Tibial artery (tissue), 4 donors: Measurements from ENCODE around the gene NFAT5.
"Not testable (repeated sequence)": the region's sequence is repeated elsewhere in the genome, so short reads cannot be mapped to it uniquely, and the experiment has no call there.

ENCODE experiments used
- DNase-seq, 2 donors: peaks; one replicate each; pipeline ENCODE4 v3.0.0-alpha.2; 2019
- H3K27ac ChIP-seq, 2 donors: fragments of 200-600 bp; sonication (generic) in 1 of 2; 1 replicate in 1 of 2; 2 replicates in 1 of 2; pipeline ENCODE4 v1.5.1; 2018 to 2019; ENCODE audit warnings: mild to moderate bottlenecking in 1 of 2
- H3K27me3 ChIP-seq, 2 donors: fragments of 200-600 bp; sonication (generic) in 1 of 2; one replicate each; pipeline versions ENCODE4 v1.5.1 to v1.6.0; 2016 to 2019
- H3K36me3 ChIP-seq, 3 donors: fragments of 200-600 bp; sonication (generic) in 2 of 3; one replicate each; pipeline ENCODE4 v1.5.1; 2016 to 2019; ENCODE audit warnings: mild to moderate bottlenecking in 2 of 3
- H3K4me1 ChIP-seq, 4 donors: fragments of 200-600 bp; sonication (generic) in 2 of 4; 1 replicate in 3 of 4; 2 replicates in 1 of 4; pipeline ENCODE4 v1.5.1; 2016 to 2019
- H3K4me3 ChIP-seq, 2 donors: fragments of 200-600 bp; sonication (generic) in 1 of 2; 1 replicate in 1 of 2; 2 replicates in 1 of 2; pipeline ENCODE4 v1.5.1; 2018 to 2019; ENCODE audit warnings: mild to moderate bottlenecking in 2 of 2
- H3K9me3 ChIP-seq, 3 donors: fragments of 200-600 bp; sonication (generic) in 1 of 3; one replicate each; pipeline ENCODE4 v1.5.1; 2016 to 2019
- CTCF ChIP-seq, 2 experiments: fragments of 200-600 bp in 1 of 2; fragments of 450-650 bp in 1 of 2; IDR thresholded peaks; one replicate each; pipeline ENCODE4 v1.5.1; 2017 to 2019; ENCODE audit warnings: antibody characterized with exemption in 2 of 2, mild to moderate bottlenecking in 1 of 2, moderate library complexity in 1 of 2
- intact Hi-C: fragments of 100-400 bp; cut with DNase I; formaldehyde crosslinking; loops from one replicate; pipeline ENCODE4 v1.15.0; 2023; ENCODE audit warnings: low total_unique reads

The NFAT5 gene

GRCh38 chr16:69559164-69559563, 6.6 kb upstream of the NFAT5 start:
- DNase-seq: no peak
- Histone ChIP-seq H3K4me3 (no peak overlapping the region), H3K36me3 (no peaks in the 10 kb centered on the region), H3K27me3 (no peaks in the 10 kb centered on the region), H3K27ac (no peak overlapping the region), H3K9me3 (no peaks in the 10 kb centered on the region), H3K4me1 (peaks cover 0 to 2% (median under 1%) of the 10 kb centered on the region in 4 donors)
- intact Hi-C loops: no loop called here
- TF ChIP-seq CTCF (IDR thresholded peaks at IDR 0.05): no peak

GRCh38 chr16:69561367-69561766, 4.4 kb upstream of the NFAT5 start:
- intact Hi-C loops: loop anchor here (10.0 kb wide), 1 partner anchor 167 kb away; no protein-coding TSS in a partner anchor
- not testable (repeated sequence) for H3K27ac ChIP-seq, H3K27me3 ChIP-seq, DNase-seq, H3K4me3 ChIP-seq, H3K9me3 ChIP-seq, H3K36me3 ChIP-seq, H3K4me1 ChIP-seq

GRCh38 chr16:69561901-69562300, 3.9 kb upstream of the NFAT5 start:
- Histone ChIP-seq H3K36me3 (no peaks in the 10 kb centered on the region), H3K27ac (no peak overlapping the region), H3K4me1 (peaks cover 0 to 10% (median 4%) of the 10 kb centered on the region in 4 donors), H3K27me3 (no peaks in the 10 kb centered on the region), H3K4me3 (no peak overlapping the region), H3K9me3 (no peaks in the 10 kb centered on the region)
- TF ChIP-seq CTCF (IDR thresholded peaks at IDR 0.05): no peak
- intact Hi-C loops: loop anchor here (10.0 kb wide), 1 partner anchor 167 kb away; no protein-coding TSS in a partner anchor
- no peak for DNase-seq

- Histone ChIP-seq H3K4me1 (peaks cover 0 to 15% (median 10%) of the 10 kb centered on the region in 4 donors), H3K4me3 (no peak overlapping the region), H3K27me3 (no peaks in the 10 kb centered on the region), H3K9me3 (no peaks in the 10 kb centered on the region), H3K36me3 (no peaks in the 10 kb centered on the region), H3K27ac (no peak overlapping the region)
- intact Hi-C loops: loop anchor here (10.0 kb wide), 1 partner anchor 168 kb away; no protein-coding TSS in a partner anchor
- no peak for TF ChIP-seq CTCF (IDR thresholded peaks at IDR 0.05)
- no peak for DNase-seq
These were observed 3.0 kb upstream of the NFAT5 start for GRCh38 chr16:69562813-69563212.

GRCh38 chr16:69563605-69564580, 1.9 kb upstream of the NFAT5 start:
- intact Hi-C loops: loop anchor here (10.0 kb wide), 1 partner anchor 169 kb away; no protein-coding TSS in a partner anchor
- Histone ChIP-seq H3K27ac (no peak overlapping the region), H3K27me3 (no peaks in the 10 kb centered on the region), H3K9me3 (no peaks in the 10 kb centered on the region), H3K4me3 (peak overlapping the region in 1 of 2 donors; percentile 98), H3K36me3 (no peaks in the 10 kb centered on the region), H3K4me1 (peaks cover 0 to 26% (median 19%) of the 10 kb centered on the region in 4 donors)
- no peak for TF ChIP-seq CTCF (IDR thresholded peaks at IDR 0.05)
- no peak for DNase-seq
